ENCODE measurements around the gene BARX1.

Gene BARX1

DNA sequence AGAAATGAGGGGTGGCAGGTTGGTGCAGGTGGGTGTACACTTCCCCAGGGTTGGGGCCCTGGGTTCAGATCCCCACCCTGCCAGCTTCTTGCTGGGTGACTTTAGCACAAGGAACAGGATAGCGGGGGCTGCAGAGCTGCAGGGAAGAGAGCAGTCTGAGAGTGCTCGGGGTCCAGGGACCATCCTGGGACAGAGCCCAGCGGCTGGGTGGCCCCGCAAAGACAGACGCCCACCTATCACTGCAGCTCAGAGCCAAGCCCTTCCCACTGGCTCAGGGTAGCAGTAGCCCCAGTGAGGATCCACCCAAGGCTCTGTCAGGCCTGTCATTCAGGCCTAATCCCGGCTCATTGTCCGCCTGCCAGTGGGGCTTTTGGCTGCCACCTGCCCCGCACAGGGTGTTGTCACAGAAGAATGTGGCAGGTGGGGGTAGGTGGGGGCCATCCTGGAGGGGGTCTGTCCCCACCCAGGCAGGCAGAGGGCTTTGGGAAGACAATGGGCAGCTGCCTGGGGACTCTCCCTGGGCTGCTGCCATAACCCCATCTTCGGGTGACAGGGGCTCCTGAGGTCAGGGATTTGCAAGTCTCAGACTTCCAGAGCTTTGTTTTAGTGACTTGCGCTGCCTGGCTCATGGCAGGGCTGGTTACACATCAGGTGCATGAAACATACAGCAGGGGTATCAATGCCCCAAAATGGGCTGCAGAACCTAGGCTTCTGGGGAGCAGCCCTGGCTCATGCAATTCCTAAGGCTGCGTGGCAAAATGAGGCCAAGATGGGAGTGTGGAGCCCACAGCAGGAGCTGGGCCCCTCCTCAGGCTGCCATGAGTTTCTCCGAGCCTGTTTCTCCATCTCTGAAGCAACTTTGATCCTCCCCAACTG lies 52.1 kb downstream of the BARX1 start:
- no peak for DNase-seq (ENCODE audit: low read depth in 2 of 2, low spot score in 1 of 2)

DNA sequence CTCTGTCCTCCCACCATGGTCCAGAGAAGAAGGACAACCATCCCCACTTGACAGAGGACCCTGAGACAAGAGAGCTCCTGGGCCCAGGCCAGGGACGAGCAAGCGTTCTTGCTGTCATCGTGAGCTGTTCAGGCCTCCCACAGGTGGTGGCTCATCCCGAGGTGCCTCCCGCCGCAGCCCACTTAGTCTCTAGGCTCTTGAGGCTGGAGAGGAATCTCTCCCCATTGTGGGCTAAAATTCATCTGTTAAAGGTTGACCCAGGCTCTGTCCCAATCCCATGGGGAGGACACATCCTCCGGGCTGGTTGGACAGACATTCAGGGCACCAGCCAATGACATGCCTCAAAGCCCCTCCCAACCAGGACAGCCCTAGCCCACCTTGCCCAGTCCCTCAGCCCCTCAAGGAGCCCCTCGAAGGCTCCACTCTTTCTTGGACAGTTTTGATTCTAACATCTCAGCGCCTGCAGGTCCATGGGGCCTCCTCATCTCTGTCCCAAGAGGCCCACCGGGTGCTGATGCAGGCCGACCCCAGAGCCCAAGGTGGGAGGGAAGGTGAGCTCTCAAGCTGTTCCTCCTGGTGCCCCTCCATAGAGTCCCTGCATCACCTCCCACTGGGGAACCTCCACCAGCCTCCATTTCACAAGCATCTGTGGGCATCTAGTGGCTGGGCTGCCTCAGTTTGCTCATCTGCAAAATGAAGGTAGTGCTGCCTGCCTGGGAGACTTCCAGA lies 52.9 kb downstream of the BARX1 start:
- no peak for DNase-seq (ENCODE audit: low read depth in 2 of 2, low spot score in 1 of 2)
